ENCODE results near the gene BRD2. TPM values are rescaled to one million over a fixed set of nuclear protein-coding genes. Genes with fewer than 3 reads are reported as not detected.

BRD2 gene
- total RNA-seq, 2 donors from 2014 or later = 409 to 459 TPM

GRCh38 chr6:32954986-32955802 is 13.2 kb upstream of the BRD2 start:
- H3K36me3 Mint-ChIP-seq (ENCODE audit: low read depth) = peaks cover 7% of the 10 kb centered on the region
- no peak overlapping the region for H3K4me3 Mint-ChIP-seq
- ATAC-seq (no peak), DNase-seq (no peak)
- no peaks in the 10 kb centered on the region for H3K27me3 Mint-ChIP-seq
- no peak overlapping the region for H3K27ac Mint-ChIP-seq
- no peaks in the 10 kb centered on the region for H3K9me3 ChIP-seq (ENCODE audit: control insufficient read depth, low read length, poor library complexity, severe bottlenecking)
- peaks cover 40% of the 10 kb centered on the region for H3K4me1 Mint-ChIP-seq

GRCh38 chr6:32956176-32956575 is 12.2 kb upstream of the BRD2 start:
- Mint-ChIP-seq H3K4me1 (peaks cover 41% of the 10 kb centered on the region), H3K27ac (no peak overlapping the region)

GRCh38 chr6:32960563-32960962 is 7.8 kb upstream of the BRD2 start:
- peak overlapping the region; percentile 67 for H3K27ac Mint-ChIP-seq
- no peak for ATAC-seq
- H3K36me3 Mint-ChIP-seq (ENCODE audit: low read depth) = peaks cover 4% of the 10 kb centered on the region
- H3K27me3 Mint-ChIP-seq = no peaks in the 10 kb centered on the region
- peaks cover 38% of the 10 kb centered on the region for H3K4me1 Mint-ChIP-seq
- H3K4me3 Mint-ChIP-seq = no peak overlapping the region
- H3K9me3 ChIP-seq (ENCODE audit: control insufficient read depth, low read length, poor library complexity, severe bottlenecking) = no peaks in the 10 kb centered on the region
- DNase-seq = no peak

More at GRCh38 chr6:32956176-32956575, 12.2 kb upstream of the BRD2 start:
- DNase-seq (no peak), ATAC-seq (no peak)
- H3K9me3 ChIP-seq (ENCODE audit: control insufficient read depth, low read length, poor library complexity, severe bottlenecking) = no peaks in the 10 kb centered on the region
- Mint-ChIP-seq H3K4me3 (no peak overlapping the region), H3K27me3 (no peaks in the 10 kb centered on the region), H3K36me3 (ENCODE audit: low read depth) (peaks cover 7% of the 10 kb centered on the region)

DNA sequence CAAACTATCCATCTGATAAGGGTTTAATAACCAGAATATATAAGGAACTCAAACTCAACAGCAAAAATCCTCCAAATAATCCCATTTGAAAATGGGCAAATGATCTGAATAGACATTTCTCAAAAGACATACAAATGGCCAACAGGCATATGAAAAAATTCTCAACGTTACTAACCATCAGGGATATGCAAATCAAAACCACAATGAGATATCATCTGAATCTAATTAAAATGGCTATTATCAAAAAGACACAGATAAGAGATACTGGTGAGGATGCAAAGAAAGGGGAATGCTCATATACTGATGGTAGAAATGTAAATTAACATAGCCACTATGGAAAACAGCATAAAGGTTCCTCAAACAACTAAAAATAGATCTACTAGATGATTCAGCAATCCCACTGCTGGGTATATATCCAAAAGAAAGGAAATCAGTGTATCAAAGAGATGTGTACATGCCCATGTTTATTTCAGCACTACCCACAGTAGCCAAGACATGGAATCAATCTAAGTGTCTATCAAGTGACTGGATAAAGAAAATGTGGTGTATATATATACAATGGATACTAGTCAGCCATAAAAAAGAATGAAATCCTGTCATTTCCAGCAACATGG is 6.1 kb upstream of the BRD2 start:
- Mint-ChIP-seq H3K27me3 (no peaks in the 10 kb centered on the region), H3K27ac (peak overlapping the region; percentile 67), H3K36me3 (ENCODE audit: low read depth) (peaks cover 4% of the 10 kb centered on the region), H3K4me3 (no peak overlapping the region), H3K4me1 (peaks cover 51% of the 10 kb centered on the region)
- DNase-seq (no peak), ATAC-seq (no peak)
- no peaks in the 10 kb centered on the region for H3K9me3 ChIP-seq (ENCODE audit: control insufficient read depth, low read length, poor library complexity, severe bottlenecking)

DNA sequence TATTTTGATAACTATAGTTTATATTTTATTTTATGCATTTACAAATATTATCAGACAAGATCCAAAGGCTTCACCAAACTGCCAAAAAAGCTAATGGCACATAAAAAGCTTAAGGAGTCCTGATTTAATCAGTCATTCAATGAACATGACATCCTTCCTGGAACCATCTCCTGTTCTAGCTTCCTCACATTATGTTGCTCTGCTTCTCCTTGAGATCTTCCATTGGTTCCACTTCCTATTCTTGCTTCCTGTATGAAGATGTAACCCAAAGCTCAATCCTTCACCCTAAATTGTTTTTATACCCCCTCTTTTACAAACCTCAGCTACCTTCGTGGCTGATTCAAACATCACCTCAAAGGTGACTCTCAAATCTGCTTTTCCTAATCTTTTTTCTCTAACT is 4.5 kb upstream of the BRD2 start:
- H3K4me3 Mint-ChIP-seq = no peak overlapping the region
- peak overlapping the region; percentile 99 for H3K27ac Mint-ChIP-seq
- H3K9me3 ChIP-seq (ENCODE audit: control insufficient read depth, low read length, poor library complexity, severe bottlenecking) = no peaks in the 10 kb centered on the region
- DNase-seq (no peak), ATAC-seq (no peak)
- H3K36me3 Mint-ChIP-seq (ENCODE audit: low read depth) = peaks cover 4% of the 10 kb centered on the region
- peaks cover 52% of the 10 kb centered on the region for H3K4me1 Mint-ChIP-seq
- no peaks in the 10 kb centered on the region for H3K27me3 Mint-ChIP-seq

DNA sequence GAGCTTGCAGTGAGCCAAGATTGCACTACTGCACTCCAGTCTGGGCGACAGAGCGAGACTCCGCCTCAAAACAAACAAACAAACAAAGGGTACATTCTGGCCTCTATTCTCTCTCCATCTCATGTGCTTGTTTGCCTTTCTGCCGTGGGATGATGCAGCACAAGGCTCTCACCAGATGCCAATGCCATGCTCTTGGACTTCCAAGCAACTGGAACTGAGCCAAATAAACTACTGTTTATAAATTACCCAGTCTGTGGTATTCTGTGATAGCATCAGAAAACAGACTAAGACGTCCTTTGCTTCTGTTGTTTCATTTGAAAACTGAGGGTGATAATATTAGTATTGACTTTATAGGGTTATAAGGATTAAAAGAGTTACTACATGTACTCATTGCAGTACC is 3.6 kb upstream of the BRD2 start:
- no peak overlapping the region for H3K4me3 Mint-ChIP-seq
- H3K27me3 Mint-ChIP-seq = no peaks in the 10 kb centered on the region
- H3K4me1 Mint-ChIP-seq = peaks cover 53% of the 10 kb centered on the region
- no peak for ATAC-seq
- H3K27ac Mint-ChIP-seq = peak overlapping the region; percentile 99
- H3K9me3 ChIP-seq (ENCODE audit: control insufficient read depth, low read length, poor library complexity, severe bottlenecking) = no peaks in the 10 kb centered on the region
- H3K36me3 Mint-ChIP-seq (ENCODE audit: low read depth) = peaks cover 2% of the 10 kb centered on the region
- no peak for DNase-seq

GRCh38 chr6:32967151-32968091 is 973 bp upstream of the BRD2 start:
- H3K27ac Mint-ChIP-seq = peak overlapping the region; percentile 99
- DNase-seq (no peak), ATAC-seq (no peak)
- no peaks in the 10 kb centered on the region for H3K9me3 ChIP-seq (ENCODE audit: control insufficient read depth, low read length, poor library complexity, severe bottlenecking)
- no peaks in the 10 kb centered on the region for H3K36me3 Mint-ChIP-seq (ENCODE audit: low read depth)
- no peaks in the 10 kb centered on the region for H3K27me3 Mint-ChIP-seq
- peaks cover 60% of the 10 kb centered on the region for H3K4me1 Mint-ChIP-seq
- peak overlapping the region; percentile 100 for H3K4me3 Mint-ChIP-seq

GRCh38 chr6:32968867-32969684 is 682 bp downstream of the BRD2 start:
- ATAC-seq (no peak), DNase-seq (peak; percentile 33 to 38 (median 34))
- peaks cover 67% of the 10 kb centered on the region for H3K4me1 Mint-ChIP-seq
- H3K36me3 Mint-ChIP-seq (ENCODE audit: low read depth) = peaks cover 13% of the 10 kb centered on the region
- H3K27me3 Mint-ChIP-seq = no peaks in the 10 kb centered on the region
- no peaks in the 10 kb centered on the region for H3K9me3 ChIP-seq (ENCODE audit: control insufficient read depth, low read length, poor library complexity, severe bottlenecking)
- H3K4me3 Mint-ChIP-seq = peak overlapping the region; percentile 100
- H3K27ac Mint-ChIP-seq = peak overlapping the region; percentile 99

GRCh38 chr6:32969685-32970412 is 1.5 kb downstream of the BRD2 start:
- Mint-ChIP-seq H3K27me3 (no peaks in the 10 kb centered on the region), H3K4me1 (peaks cover 69% of the 10 kb centered on the region), H3K4me3 (peak overlapping the region; percentile 100), H3K27ac (peak overlapping the region; percentile 99), H3K36me3 (ENCODE audit: low read depth) (peaks cover 13% of the 10 kb centered on the region)
- DNase-seq (peak; percentile 42 to 49 (median 45)), ATAC-seq (no peak)
- H3K9me3 ChIP-seq (ENCODE audit: control insufficient read depth, low read length, poor library complexity, severe bottlenecking) = no peaks in the 10 kb centered on the region

GRCh38 chr6:32970413-32971241 is 2.2 kb downstream of the BRD2 start:
- no peaks in the 10 kb centered on the region for H3K27me3 Mint-ChIP-seq
- H3K9me3 ChIP-seq (ENCODE audit: control insufficient read depth, low read length, poor library complexity, severe bottlenecking) = no peaks in the 10 kb centered on the region
- DNase-seq (peak; percentile 47 to 52 (median 49)), ATAC-seq (no peak)
- H3K27ac Mint-ChIP-seq = peak overlapping the region; percentile 99
- H3K4me3 Mint-ChIP-seq = peak overlapping the region; percentile 100
- peaks cover 69% of the 10 kb centered on the region for H3K4me1 Mint-ChIP-seq
- H3K36me3 Mint-ChIP-seq (ENCODE audit: low read depth) = peaks cover 14% of the 10 kb centered on the region

GRCh38 chr6:32971242-32971580 is 2.8 kb downstream of the BRD2 start:
- no peak for DNase-seq
- Mint-ChIP-seq H3K4me1 (peaks cover 69% of the 10 kb centered on the region), H3K36me3 (ENCODE audit: low read depth) (peaks cover 18% of the 10 kb centered on the region)

More at GRCh38 chr6:32971242-32971580, 2.8 kb downstream of the BRD2 start:
- no peak for ATAC-seq
- peak overlapping the region; percentile 99 for H3K27ac Mint-ChIP-seq
- H3K9me3 ChIP-seq (ENCODE audit: control insufficient read depth, low read length, poor library complexity, severe bottlenecking) = no peaks in the 10 kb centered on the region
- peak overlapping the region; percentile 100 for H3K4me3 Mint-ChIP-seq
- H3K27me3 Mint-ChIP-seq = no peaks in the 10 kb centered on the region

All from T-helper 17 cell (primary cell).